Esophagus mucosa (tissue), 1 donor: ENCODE results near the gene PPAN. TPM values are rescaled to one million over a fixed set of nuclear protein-coding genes. Genes with fewer than 3 reads are reported as not detected.
A peak's percentile ranks its signal among the peaks of the same experiment; 100 is the strongest.

Source experiments
- ATAC-seq: fragments of 200-7000 bp; cut with Tn5 transposase; one replicate; pipeline ENCODE4 v1.9.1; 2020
- total RNA-seq: library from RNA; stranded (reverse); gene quantifications from one replicate; pipeline ENCODE4 v1.2.4, GENCODE V29; 2023
- donor health status: DM: yes; HTN: yes; CAD: no.

Gene PPAN
- total RNA-seq: 32.3 TPM

DNA sequence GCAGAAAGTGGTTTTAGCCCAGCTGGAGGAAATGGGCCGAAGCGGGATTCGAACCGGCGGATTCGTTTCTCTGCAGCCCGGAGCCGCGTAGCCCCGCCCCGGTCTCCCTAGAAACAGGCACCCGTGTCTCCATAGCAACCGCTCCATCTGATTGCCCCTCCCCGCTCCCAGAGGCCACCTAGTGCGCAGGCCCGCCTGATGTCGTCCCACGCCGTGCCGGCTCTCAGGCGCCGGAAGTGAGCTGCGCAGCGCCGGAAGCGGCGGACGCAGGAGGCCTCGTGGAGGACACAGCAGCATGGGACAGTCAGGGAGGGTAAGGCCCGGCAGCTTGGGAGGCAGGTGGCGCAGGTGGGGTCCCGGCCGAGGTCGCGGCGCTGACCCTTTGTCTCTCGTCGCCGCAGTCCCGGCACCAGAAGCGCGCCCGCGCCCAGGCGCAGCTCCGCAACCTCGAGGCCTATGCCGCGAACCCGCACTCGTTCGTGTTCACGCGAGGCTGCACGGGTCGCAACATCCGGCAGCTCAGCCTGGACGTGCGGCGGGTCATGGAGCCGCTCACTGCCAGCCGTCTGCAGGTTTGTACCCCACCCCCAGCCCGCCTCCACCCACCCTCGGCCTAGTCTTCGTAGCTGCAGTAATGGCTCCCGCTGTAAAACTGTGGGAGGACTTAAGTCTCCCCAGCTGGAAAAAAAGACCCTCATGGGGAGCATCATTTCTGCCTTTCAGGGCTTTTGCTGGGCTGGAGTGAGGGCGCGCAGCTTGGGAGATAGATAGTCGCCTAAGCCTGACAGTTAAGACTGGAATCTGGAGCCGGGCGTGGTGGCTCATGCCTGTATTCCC lies at the start of gene PPAN:
PPAN (plus strand) TSS at position 263 of the 837 bp plus-strand sequence; CDS start at position 296, 33 bp downstream.
- peak; percentile 96 for ATAC-seq

GRCh38 chr19:10061717-10062310 lies 44.3 kb upstream of the PPAN start:
- peak; percentile 17 for ATAC-seq

DNA sequence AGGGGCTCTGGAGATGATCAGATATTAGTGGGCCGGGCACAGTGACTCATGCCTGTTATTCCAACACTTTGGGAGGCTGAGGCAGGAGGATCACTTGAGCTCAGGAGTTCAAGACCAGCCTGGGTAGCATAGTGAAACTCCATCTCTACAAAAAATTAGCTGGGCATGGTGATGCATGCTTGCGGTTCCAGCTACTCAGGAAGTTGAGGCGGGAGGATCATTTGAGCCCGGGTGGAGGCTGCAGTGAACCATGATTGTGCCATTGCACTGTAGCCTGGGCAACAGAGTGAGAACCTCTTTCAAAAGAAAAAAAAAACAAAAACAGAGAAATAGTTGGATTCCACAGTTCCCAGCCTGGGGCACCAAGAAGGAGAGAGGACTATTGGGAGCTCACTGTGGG lies 38.0 kb upstream of the PPAN start:
- ATAC-seq: no peak

- ATAC-seq: peak; percentile 34
Observed at GRCh38 chr19:10069046-10069445, 37.1 kb upstream of the PPAN start.

DNA sequence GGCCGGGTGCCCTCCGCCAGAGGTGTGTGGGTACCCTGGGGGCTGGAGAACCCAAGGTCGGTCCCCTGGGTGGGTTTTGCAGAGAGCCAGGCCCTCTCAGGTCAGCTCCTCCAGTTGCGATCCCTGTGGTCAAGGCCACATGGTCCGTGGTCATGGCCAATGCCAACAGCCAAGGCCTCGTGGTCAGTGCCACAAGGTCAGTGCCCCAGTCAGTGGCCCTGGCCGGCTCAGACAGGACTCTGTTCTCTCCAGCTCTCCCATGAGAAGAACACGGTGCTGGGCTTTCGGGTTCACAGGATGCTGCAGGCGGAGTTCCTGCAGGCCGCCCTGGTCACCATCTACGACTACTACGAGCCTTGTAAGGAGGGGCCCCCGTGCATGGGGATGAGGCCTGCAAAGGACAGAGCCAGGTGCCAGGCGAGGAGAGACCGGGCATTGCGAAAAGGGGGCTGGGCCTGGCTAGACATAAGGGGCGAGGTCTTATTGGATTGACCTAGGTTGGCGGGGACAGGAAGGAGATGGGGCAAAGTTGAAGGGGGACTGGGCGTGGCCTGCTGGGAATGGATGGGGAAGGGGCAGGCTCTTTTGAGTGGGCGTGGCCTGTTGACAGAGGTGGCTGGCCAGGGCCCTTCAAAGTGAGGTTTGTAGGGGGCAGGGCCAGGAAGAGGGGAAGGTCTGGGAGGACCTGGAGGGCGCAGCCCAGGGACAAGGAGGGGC lies 35.3 kb upstream of the PPAN start:
- ATAC-seq: no peak

DNA sequence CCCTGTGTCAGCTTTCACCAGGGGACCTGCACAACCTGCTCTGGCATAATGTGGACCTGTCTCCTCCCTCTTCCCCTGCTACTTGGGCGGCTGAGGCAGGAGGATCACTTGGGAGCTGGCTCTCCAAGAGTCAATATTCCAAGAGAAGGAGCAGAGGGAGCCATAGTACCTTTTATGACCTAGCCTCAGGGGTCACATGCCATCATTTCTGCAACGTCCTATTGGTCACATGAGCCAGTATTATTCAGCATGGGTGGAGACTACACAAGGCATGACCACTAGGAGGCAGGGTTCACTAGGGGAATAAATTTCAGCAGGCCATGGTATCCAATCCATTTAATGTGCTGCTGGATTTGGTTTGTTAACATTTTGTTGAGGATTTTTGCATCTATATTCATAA lies 32.0 kb upstream of the PPAN start:
- peak; percentile 67 for ATAC-seq

- no peak for ATAC-seq
Observed at GRCh38 chr19:10076535-10076934, 29.6 kb upstream of the PPAN start.

GRCh38 chr19:10078329-10078728 lies 27.8 kb upstream of the PPAN start:
- no peak for ATAC-seq

GRCh38 chr19:10079031-10079453 lies 27.1 kb upstream of the PPAN start:
- ATAC-seq: peak; percentile 63

DNA sequence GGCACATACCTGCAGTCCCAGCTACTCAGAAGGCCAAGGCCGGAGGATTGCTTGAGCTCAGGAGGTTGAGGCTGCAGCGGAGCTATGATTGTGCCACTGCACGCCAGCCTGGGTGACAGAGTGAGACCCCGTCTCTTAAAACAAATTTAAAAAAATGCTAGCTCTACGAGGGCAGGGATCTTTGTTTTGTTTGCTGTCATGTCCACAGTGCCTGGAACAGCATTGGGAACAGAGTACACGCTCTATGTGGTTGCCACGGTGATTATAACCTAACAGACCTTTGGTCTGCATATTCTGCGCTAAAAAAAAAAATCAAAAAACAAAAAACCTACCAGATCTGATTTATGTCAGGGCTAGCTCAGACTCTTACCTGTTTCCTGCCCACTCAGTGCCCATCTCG lies 22.3 kb upstream of the PPAN start:
- no peak for ATAC-seq

GRCh38 chr19:10084803-10085202 lies 21.4 kb upstream of the PPAN start:
- ATAC-seq: no peak

- peak; percentile 85 for ATAC-seq
Observed at GRCh38 chr19:10085641-10086590, 20.2 kb upstream of the PPAN start, which contains the start of gene SHFL. Gene SHFL (plus strand): TSS chr19:10086317. CDS start chr19:10086428, 111 bp downstream.

DNA sequence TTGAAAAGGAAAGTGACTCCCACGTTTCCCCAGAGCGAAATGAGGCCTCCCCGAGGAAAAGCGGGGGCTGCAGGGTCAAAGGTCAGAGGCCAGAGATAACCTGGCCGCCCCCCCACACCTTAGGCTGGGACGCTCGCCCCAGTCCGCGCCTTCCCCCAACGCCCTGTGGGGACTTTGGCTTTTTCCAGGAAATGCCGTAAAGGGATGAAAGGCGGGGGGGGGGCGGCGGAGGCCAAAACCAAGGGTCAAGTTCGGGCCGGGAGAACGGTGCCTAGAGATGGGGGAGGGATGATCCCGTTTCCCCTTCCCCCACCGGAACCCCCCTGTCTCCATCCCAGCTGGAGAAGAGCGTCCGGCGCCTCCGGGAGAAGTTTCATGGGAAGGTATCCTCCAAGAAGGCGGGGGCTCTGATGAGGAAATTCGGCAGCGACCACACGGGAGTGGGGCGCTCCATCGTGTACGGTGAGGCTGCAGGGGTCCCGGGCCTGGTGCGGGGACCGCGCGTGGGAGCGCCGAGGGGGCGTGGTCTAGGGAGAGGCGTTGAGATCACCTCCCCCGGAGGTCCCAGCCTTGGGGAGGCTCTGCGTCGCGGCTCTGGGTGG lies 19.5 kb upstream of the PPAN start:
- ATAC-seq: peak; percentile 23

- ATAC-seq: no peak
Observed at GRCh38 chr19:10087296-10088061, 18.7 kb upstream of the PPAN start.

GRCh38 chr19:10088949-10089554 lies 17.1 kb upstream of the PPAN start:
- ATAC-seq: no peak

DNA sequence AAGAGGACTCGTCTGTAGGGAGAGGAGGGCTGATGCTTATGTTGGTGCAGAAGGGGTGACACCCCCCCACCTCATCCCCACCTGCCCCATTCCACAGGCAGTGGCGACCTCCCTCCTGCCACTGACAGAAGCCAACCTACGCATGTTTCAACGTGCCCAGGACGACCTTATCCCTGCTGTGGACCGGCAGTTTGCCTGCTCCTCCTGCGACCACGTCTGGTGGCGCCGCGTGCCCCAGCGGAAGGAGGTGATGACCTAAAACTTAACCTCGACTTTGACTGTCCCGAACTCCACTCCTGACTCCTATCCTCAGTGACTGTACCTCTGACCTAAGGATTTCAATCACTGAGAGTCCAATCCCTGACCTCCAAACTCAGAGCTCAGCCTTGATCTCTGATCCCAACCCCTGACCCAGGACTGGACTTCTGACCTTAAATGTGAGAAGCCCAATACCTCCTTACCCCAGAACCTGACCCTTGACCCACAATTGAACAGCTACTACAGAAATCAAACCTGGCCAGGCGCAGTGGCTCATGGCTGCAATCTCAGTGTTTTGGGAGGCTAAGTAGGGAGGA lies 16.3 kb upstream of the PPAN start:
- no peak for ATAC-seq

DNA sequence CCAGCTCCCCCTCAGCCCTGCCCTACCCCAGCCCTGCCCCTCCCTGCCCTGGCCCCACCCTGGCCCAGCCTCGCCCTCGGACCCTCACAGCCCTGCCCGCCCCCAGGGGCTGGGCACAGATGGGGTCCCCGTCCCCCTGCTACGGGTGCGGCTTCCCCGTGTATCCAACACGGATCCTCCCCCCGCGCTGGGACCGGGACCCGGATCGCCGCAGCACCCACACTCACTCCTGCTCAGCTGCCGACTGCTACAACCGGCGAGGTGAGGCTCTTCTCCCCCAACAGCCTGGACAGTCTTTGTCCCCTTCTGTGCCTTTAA lies 14.8 kb upstream of the PPAN start:
- ATAC-seq: no peak

DNA sequence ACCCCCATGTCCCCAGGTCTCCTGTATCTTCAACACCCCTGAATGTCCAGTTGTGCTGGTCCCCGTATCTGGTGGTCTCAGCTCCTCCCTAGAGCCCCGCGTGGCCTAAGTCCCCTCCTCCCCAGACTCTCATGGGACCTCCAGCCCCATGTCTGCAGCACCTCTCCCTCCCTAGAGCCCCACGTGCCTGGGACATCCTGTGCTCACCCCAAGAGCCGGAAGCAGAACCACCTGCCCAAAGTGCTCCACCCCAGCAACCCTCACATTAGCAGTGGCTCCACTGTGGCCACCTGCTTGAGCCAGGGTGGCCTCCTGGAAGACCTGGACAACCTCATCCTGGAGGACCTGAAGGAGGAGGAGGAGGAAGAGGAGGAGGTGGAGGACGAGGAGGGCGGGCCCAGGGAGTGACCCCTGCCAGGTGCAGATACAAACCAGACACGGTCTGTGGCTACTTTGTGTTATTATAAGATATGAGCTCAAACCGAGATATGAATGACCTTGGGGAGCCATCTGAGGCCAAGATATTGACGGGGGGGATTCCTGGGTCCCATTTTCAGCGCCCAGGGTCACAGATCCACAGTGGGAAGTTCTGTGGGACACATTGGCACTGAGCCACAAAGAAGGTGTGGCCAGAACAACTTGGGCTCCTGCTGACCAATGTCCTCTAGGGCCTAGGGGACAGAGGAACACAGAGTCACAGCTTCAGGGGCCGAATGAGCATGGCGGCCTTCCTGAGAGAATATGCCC lies 14.1 kb upstream of the PPAN start:
- ATAC-seq: no peak

- no peak for ATAC-seq
Observed at GRCh38 chr19:10092648-10093294, 13.4 kb upstream of the PPAN start.
